GM12878 (cell line): ENCODE results near the gene PLEKHH1.

Source experiments
- ATF7 ChIP-seq: fragments of 450-650 bp; IDR thresholded peaks from 2 replicates; pipeline ENCODE4 v1.6.1; 2016; ENCODE audit warnings: low read depth, mild to moderate bottlenecking
- BRCA1 ChIP-seq: IDR thresholded peaks from 2 replicates; pipeline ENCODE4 v1.6.1; 2011; ENCODE audit warnings: low read depth, low read length, improper control_type of control experiment
- CREM ChIP-seq: IDR thresholded peaks from 2 replicates; pipeline ENCODE4 v1.6.1; 2014; ENCODE audit warnings: antibody characterized with exemption, low read depth
- FOS ChIP-seq: IDR thresholded peaks from 3 replicates; pipeline ENCODE4 v1.6.1; 2011; ENCODE audit warnings: borderline replicate concordance; ENCODE audit not compliant: insufficient read length; ENCODE audit errors: extremely low read depth
- JUND ChIP-seq: IDR thresholded peaks from 2 replicates; pipeline ENCODE4 v1.6.1; 2012; ENCODE audit warnings: low read depth, mild to moderate bottlenecking, low read length, improper control_type of control experiment, moderate library complexity
- MXI1 ChIP-seq: fragments of 150-350 bp; IDR thresholded peaks from 2 replicates; pipeline ENCODE4 v1.6.1; 2011; ENCODE audit warnings: low read depth, mild to moderate bottlenecking, inconsistent platforms, low read length, improper control_type of control experiment
- POLR2A ChIP-seq: IDR thresholded peaks from 2 replicates; pipeline ENCODE4 v1.6.1; 2011; ENCODE audit warnings: low read depth, mild to moderate bottlenecking, low read length
- RAD21 ChIP-seq: IDR thresholded peaks from 2 replicates; pipeline ENCODE4 v1.6.1; 2011; ENCODE audit warnings: mild to moderate bottlenecking, low read depth, low read length, moderate library complexity; ENCODE audit not compliant: insufficient read depth
- SP1 ChIP-seq: IDR thresholded peaks from one replicate; pipeline ENCODE4 v1.6.1; 2011; ENCODE audit warnings: low read depth, low read length
- ZNF24 ChIP-seq: fragments of 450-650 bp; IDR thresholded peaks from 2 replicates; pipeline ENCODE4 v1.6.1; 2017; ENCODE audit warnings: antibody characterized with exemption, mild to moderate bottlenecking
- TF ChIP-seq, protein P1 (sequence below), 3 experiments: IDR thresholded peaks in 2 of 3; conservative IDR thresholded peaks in 1 of 3; 2 replicates each; pipeline ENCODE4 v1.5.1; 2011; ENCODE audit warnings: low read depth in 3 of 3, low read length in 3 of 3, mild to moderate bottlenecking in 3 of 3, control low read depth in 2 of 3, moderate library complexity in 2 of 3, inconsistent platforms in 1 of 3, mixed read lengths in 1 of 3; ENCODE audit not compliant: control insufficient read depth in 2 of 3, insufficient read depth in 1 of 3; ENCODE audit errors: extremely low read depth in 1 of 3
- TF ChIP-seq, protein P2 (sequence below): IDR thresholded peaks from 2 replicates; pipeline ENCODE4 v1.6.1; 2011; ENCODE audit warnings: borderline replicate concordance, low read depth, mild to moderate bottlenecking, moderate library complexity, mixed read lengths, low read length; ENCODE audit not compliant: insufficient read depth; ENCODE audit errors: extremely low read length
- TF ChIP-seq, protein P3 (sequence below): IDR thresholded peaks from 2 replicates; pipeline ENCODE4 v1.6.1; 2011; ENCODE audit warnings: mild to moderate bottlenecking, low read depth, low read length, moderate library complexity; ENCODE audit not compliant: insufficient replicate concordance
- TF ChIP-seq, protein P4 (sequence below): IDR thresholded peaks from 2 replicates; pipeline ENCODE4 v1.6.1; 2011; ENCODE audit warnings: low read depth, mild to moderate bottlenecking, low read length, moderate library complexity, borderline replicate concordance; ENCODE audit errors: extremely low read depth

DNA sequence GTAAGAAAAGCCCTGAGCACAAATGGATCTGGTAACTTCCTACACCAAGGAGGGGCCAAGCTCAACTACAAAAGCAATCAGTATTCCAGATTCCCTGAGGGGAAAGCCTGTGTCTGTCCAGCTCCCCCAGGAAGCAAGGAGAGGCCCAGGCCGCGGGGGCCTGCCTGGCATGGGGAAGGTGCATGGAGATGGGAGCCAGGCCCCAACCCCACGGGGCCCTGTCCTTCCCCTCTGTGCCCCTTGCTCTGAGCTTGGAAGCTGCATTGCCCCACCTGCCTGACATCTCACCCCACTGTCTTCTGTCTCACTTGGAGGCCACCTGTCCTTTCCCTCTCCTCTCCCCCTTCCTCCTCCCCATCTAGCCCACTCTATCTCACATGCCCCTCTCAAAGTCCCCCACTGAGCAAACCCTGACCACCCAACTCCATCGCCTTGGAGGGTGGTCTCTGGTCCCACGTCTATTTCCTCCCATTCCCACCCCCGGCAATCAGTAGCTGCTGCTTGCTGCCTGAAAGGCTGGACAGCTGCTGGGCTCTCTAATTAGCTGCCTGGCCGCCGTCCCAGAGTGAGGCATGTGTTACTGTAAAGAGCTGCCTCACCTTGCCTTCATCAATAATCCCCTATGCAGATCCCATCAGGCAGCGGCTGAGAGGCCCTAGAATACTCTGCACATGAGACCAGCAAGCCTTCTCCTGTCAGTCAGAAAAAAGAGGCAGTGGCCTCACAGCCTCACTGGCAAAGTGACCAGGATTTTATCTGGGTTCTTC is 41.2 kb upstream of the PLEKHH1 start:
- TF ChIP-seq, protein P1, sequence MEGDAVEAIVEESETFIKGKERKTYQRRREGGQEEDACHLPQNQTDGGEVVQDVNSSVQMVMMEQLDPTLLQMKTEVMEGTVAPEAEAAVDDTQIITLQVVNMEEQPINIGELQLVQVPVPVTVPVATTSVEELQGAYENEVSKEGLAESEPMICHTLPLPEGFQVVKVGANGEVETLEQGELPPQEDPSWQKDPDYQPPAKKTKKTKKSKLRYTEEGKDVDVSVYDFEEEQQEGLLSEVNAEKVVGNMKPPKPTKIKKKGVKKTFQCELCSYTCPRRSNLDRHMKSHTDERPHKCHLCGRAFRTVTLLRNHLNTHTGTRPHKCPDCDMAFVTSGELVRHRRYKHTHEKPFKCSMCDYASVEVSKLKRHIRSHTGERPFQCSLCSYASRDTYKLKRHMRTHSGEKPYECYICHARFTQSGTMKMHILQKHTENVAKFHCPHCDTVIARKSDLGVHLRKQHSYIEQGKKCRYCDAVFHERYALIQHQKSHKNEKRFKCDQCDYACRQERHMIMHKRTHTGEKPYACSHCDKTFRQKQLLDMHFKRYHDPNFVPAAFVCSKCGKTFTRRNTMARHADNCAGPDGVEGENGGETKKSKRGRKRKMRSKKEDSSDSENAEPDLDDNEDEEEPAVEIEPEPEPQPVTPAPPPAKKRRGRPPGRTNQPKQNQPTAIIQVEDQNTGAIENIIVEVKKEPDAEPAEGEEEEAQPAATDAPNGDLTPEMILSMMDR (IDR thresholded peaks at IDR 0.05 in 2 of 3, conservative IDR thresholded peaks at IDR 0.05 in 1 of 3; ENCODE audit: control insufficient read depth in 2 of 3, extremely low read depth in 1 of 3, insufficient read depth in 1 of 3, low read depth in 3 of 3, low read length in 3 of 3): no peak
- TF ChIP-seq ZNF24 (no peak), ATF7 (no peak), POLR2A (no peak), RAD21 (no peak), FOS (no peak), CREM (no peak), JUND (no peak), BRCA1 (no peak), MXI1 (no peak), SP1 (no peak)
- TF ChIP-seq, protein P2, sequence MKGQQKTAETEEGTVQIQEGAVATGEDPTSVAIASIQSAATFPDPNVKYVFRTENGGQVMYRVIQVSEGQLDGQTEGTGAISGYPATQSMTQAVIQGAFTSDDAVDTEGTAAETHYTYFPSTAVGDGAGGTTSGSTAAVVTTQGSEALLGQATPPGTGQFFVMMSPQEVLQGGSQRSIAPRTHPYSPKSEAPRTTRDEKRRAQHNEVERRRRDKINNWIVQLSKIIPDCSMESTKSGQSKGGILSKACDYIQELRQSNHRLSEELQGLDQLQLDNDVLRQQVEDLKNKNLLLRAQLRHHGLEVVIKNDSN: no peak
- TF ChIP-seq, protein P3, sequence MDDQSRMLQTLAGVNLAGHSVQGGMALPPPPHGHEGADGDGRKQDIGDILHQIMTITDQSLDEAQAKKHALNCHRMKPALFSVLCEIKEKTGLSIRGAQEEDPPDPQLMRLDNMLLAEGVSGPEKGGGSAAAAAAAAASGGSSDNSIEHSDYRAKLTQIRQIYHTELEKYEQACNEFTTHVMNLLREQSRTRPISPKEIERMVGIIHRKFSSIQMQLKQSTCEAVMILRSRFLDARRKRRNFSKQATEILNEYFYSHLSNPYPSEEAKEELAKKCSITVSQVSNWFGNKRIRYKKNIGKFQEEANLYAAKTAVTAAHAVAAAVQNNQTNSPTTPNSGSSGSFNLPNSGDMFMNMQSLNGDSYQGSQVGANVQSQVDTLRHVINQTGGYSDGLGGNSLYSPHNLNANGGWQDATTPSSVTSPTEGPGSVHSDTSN: no peak
- TF ChIP-seq, protein P4, sequence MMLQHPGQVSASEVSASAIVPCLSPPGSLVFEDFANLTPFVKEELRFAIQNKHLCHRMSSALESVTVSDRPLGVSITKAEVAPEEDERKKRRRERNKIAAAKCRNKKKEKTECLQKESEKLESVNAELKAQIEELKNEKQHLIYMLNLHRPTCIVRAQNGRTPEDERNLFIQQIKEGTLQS: no peak
